NOMO-1 treated with dmso at 0.1 percent for 144 hours (cell line): ENCODE measurements around the gene IQCH.
"Not testable (repeated sequence)": the region's sequence is repeated elsewhere in the genome, so short reads cannot be mapped to it uniquely, and the experiment has no call there.

Experiments
- DNase-seq: peaks from one replicate; lab custom pipeline; 2025; ENCODE audit not compliant: unreplicated experiment; lab: John Stamatoyannopoulos, UW

IQCH gene

DNA sequence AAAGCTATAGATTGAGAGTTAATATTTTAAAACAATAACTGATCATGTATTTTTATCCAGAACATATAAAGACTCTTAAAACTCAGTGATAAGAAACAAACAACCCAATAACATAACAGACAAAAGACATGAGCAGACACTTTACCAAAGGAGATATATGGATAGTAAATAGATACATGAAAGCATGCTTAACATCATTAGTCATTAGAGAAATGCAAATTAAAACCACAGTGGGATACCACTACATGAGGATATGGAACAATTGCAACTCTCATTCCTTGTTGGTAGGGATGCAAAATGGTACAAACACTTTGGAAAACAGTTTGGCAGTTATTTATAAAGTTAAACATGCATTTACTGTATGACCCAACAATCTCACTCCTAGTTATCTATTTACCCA is 95.0 kb downstream of the IQCH start:
- DNase-seq: no peak

DNA sequence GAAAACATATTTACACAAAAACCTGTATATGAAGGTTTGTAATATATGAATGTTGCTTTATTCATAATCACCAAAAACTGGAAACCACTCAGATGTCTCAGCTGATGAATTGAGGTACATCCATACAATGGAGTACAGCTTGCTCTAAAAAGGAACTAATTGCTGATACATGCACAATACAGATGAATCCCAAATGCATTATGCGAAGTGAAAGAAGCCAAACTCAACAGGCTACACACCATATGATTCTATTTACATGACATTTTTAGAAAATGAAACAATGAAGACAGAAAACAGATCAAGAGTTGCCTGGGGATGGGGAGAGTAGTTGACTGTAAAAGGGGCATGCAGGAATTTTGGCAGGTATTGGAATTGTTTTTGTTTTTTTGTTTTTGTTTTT is 95.5 kb downstream of the IQCH start:
- DNase-seq: no peak

DNA sequence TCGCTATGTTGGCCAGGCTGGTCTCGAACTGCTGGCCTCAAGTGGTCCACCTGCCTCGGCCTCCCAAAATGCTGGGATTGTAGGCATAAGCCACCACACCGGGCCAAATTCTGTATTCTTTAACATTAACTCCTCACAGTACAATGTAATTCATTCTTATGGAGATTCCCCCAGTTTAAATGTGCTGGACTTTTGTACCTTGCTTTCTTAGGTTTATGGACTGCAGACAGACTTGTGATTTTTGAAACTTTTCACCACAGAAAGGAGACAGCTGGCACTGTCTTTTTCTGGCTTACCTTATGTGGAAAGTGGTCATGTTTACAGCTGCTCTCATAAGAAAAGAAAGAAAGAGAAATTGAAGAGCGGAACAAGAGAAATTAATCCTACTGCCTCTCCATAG is 103.8 kb downstream of the IQCH start:
- DNase-seq: no peak

DNA sequence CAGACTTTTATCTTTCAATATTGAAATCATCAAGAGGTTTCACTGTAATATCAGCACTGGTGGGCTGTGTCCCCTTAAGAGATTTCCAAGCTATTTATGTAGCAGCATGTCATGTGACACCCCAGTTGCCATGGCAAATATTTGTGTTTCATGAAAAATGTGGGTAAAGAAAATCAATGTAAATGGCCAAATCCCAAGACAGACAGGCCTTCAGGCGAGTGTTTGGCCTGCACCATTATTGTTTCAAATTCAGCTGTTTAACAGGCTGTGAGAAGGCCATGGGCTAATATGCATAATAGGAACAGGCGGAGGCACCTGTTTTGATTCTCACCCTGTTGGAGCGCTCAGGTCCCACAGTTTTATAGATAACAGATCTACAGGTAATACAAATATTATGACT is 104.2 kb downstream of the IQCH start:
- no peak for DNase-seq

DNA sequence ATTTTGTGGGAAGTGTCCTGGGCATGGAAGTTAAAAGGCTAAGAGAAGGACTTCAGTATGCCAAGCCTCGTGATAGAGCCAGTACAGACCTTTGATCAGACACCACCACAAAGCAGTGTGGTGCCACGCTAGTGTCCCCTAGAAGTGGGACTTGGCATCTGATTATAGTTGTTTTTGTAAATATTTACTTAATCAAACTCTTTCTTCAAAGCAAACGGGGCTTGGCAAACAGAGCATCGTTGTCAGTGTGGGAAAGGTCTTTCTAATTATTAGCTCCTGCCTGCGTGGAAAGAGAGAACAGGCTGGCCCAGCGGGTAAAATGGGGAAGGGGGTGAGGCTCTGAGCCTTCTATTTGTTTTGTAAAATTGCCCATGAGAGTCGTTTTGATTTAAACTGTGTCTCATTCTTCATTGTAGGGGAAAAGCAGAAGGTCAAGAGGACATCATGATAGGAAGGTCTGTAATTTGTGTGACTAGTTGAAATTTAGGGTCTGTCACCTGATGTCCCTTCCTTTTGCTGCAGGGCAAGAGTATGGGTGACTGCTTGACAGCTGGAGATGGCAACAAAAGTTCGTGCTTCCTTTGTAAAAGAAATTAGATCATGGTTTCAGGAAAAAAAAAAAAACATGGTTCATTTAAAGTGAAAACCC is 105.0 kb downstream of the IQCH start:
- DNase-seq: no peak

DNA sequence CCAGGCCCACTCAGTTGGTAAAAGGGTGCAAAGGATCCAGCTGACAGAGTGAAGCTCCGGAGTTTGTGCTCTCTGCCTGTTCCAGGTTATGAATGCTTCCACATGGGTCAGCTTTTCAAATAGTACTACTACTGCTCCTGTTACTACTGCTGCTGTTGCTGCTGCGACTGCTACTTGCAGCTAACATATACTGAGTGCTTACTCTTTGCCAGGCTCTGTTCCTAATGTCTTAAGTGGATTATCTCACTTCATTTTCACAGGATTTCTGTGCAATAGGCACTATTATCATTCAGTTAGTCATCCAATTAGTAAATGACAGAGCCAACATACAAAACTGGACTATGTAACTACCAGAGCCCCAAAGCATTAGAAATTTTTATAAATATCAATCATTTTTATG is 106.5 kb downstream of the IQCH start:
- DNase-seq: no peak

DNA sequence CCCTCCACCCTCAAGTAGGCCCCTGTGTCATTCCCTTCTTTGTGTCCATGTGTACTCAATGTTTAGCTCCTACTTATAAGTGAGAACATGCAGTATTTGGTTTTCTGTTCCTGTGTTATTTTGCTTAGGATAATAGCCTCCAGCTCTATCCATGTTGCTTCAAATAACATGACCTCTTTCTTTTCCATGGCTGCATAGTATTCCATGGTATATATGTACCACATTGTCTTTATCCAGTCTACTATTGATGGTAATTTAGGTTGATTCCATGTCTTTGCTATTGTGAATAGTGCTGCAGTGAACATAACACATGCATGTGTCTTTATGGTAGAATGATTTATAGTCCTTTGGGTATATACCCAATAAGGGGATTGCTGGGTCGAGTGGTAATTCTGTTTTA is 109.1 kb downstream of the IQCH start:
- not testable (repeated sequence) for DNase-seq

DNA sequence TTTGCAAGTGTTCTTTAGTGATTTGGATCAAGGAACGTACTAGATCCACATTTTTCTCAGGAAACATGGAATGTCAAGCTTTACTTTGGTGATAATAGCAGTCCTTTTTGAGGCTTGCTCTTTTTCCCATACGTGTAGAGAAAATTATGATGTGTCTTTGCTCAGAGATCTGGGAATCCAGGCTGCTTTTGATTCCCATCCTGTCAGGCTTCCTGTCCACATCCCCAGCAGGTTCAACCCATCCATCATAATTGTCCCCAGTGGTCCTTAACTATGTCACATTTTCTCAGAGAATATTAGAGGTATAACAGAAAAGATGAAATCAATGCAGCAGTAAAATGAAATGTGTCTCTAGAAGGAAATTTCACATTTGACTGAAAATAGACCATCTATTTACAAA is 111.4 kb downstream of the IQCH start:
- DNase-seq: no peak

DNA sequence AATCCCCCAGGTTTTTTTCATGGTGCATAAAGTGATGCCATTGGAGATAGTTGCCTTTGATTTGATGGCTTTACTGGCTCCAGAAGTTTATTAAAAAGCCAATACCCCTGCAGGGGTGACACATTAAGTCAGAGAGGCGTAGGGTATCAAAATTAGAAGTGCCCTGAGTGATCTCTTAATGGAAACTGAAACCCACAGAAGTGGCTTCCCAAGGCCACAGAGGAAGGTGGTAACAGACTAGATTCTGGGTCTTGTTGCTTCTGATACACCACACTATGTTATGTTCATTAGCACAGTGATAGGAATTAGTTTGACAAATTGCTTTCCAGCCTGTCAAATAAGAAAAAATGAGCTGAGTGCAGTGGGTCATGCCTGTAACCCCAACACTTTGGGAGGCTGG is 112.3 kb downstream of the IQCH start:
- DNase-seq: no peak

DNA sequence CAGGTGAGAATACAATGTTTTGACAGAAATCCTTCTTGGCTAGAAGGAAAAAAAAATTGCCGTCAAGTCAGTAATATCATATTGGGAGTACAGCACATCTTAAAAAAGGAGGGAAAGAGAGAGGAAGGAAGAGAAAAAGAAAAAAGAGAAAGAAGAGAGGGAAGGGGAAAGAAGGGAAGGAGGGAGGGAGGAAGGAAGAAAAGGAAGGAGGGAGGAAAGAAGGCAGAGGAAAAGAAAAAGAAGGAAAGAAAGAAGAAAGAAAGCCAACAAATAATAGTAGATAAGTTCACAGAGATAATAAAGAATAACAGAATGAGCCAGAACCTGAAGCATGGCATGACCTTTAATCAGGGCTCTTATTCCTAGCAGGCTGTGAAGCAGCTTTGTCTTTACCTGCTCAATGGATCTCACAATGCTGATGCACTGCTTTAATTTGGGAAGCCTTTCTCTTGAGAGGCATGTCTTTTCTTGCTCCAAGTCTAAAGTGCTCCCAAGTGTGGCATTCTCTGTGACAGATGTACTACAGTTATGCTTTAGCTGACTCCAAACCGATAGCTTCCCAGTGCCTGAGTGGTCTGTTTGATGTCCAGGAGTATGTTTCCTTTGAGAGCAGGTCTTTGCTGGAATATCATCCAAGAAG is 114.9 kb downstream of the IQCH start:
- DNase-seq: no peak

DNA sequence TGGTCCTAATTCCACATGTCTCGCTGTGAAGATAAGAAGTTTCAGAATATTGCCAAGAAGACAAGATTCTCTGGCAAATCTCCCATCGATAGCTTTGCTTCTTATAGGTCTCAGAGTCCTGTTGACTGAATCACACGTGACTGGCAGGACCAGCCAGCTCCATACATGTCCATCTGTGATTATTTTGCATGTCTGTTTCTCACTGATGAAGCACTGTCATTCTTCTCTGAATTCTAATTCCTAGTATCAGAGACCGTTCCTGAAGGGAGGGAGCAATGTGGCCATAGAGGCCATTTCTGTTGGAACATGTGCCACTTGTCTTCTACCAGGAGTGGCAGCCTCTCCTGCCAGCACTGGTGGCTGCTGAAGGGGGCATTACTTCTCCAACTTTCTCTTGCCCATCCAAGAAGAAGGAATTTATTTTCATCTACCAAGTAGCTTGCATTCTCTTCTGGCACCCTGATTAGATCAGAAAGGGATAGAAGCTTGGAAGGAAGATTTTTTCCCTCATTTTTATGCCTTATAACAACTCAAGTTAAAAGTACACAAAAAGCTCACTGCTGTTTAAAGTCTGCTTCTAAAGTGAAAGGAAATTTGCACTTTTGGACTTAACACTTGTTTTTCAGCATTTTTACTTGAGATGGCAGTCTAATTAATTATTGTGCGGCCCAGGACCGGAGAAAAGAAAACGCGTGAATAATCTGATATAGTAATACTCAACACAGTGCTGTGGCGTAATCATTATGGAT is 115.8 kb downstream of the IQCH start:
- no peak for DNase-seq

DNA sequence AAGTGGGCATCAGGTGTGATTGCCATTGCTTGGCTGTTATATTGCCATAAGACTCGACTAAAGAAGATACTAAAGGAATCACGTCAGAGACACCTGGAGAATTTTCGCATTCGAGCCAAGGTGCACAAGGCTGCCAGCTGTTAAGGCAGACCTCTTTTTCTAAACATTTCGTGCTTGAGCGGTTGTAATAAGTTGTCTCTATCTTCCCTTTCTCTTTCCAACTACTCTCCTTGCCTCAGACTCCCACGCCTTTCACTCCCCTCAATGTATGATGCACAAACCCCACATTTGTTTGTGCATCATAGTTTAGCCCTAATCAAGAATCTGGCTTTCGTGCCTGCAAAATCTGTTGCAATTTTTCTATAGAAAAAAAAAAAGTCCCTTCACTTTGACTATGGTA is 118.0 kb downstream of the IQCH start:
- no peak for DNase-seq

DNA sequence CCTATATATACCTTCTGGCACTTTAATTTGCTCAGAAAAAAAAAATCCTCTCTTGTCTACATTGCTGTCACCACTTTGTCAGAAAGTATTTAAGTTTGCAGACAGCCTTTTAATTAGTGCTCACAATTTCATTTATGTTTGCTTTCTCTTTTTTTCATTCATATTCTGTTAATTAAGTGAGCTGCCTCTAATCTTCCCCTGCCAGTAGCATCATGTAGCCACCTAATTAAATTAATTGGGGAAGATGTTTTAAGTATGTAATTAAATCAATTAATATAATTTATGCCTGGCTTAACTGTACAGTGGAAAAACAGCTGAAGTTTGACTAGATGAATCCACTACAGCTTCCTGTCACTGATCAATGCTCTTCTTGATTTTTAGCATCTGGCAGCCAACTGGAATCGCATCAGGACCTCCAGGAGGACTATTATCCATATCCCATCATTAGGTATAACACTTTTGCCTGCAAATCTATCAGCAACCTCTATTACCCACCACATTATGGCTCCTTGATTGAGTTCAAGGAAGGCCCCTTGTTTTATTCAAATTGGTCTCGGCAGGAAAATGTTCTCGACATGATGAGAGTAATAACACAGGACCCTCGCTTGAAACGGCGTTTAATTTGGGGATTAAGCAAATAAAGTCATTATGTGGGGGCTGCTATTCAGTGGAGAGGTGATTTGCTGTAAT is 118.5 kb downstream of the IQCH start:
- no peak for DNase-seq

DNA sequence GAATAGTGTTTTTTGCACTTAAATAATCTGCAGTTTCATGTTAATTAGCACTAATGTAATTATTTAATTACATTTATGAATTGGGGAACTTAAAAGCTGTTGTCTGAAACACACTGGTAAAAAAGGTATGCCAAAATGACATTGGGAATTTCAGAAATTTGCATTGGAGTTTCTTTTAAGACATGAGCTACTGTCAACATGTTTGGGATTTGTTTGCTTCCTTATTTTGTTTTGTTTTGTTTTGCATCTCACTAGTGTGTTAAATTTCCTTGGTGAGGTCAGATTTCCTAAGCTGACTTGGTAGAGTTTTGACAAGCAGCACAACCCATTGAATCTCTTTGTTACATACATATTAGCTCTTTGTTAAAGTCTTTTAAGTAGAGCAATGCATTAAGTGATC is 119.4 kb downstream of the IQCH start:
- DNase-seq: no peak

DNA sequence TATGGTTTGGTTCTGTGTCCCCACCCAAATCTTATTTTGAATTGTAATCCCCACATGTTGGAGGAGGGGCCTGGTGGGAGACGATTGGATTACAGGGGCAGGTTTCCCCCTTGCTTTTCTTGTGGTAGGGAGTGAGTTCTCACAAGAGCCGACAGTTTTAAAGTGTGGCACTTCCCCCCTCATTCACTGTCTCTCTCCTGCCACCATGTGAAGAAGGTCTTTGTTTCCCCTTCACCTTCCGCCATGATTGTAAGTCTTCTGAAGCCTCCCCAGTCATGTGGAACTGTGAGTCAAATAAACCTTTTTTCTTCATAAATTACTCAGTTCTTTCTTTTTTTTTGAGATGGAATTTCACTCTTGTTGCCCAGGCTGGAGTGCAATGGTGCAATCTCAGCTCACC is 124.9 kb downstream of the IQCH start:
- DNase-seq: no peak

DNA sequence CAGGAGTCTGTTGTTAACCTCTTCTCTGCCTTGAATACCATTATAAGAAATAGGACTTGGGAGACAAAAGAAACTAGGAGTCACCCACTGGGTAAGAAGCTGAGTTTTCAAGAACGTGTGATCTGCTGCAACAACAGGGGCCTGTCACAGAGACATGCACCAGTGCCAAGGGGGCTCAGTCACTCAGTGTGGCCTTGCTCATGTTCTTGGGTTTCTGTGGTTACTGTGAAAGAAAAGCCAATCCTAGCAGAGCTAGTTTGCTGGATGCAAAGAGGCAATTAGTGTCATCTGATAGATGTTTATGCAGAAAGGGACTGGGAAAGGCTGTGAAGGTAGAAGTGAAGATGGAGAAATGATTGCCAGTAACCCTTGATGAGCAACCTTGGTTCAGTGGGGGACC is 126.3 kb downstream of the IQCH start:
- DNase-seq: no peak

DNA sequence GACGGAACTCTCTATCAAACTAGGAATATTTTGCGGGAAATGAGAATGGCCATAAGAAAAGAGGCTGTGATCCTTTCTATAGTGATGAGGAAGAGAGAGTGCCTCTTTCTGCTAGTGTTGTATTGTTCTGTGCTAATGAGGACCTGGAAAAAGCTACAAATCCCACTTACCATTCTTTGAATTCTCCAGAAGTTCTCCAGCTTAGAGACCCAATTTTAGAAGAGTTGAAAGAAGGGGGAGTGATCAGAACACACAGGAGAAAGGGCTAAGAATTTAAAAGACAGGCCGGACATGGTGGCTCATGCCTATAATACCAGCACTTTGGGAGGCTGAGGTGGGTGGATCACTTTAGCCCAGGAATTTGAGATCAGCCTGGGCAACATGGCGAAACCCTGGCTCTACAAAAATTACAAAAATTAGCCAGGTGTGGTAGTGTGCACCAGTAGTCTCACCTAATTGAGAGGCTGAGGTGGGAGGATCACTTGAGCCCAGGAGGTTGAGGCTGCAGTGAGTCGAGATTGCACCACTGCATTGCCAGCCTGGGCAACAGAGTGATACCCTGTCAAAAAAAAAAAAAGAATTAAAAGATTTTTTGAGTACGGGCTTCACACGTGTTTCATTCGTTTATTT is 126.9 kb downstream of the IQCH start:
- no peak for DNase-seq

DNA sequence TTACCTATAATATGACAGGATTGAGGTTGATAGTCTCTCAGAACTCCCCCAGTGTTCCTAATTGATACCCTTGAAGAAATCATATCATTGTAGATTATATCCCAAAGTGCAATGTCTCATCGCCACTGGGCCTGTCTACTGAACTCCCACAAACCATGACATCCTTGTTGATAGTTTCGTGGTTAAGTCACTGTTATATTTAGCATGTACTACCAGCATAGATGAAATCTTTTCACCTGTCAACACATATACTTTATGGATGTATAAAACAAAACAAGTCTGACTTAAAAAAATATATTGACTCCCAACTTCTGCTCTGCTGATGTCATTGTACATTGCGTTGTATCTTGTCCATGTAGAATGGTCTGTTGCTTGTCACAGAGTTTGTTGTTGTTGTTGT is 128.1 kb downstream of the IQCH start:
- no peak for DNase-seq

DNA sequence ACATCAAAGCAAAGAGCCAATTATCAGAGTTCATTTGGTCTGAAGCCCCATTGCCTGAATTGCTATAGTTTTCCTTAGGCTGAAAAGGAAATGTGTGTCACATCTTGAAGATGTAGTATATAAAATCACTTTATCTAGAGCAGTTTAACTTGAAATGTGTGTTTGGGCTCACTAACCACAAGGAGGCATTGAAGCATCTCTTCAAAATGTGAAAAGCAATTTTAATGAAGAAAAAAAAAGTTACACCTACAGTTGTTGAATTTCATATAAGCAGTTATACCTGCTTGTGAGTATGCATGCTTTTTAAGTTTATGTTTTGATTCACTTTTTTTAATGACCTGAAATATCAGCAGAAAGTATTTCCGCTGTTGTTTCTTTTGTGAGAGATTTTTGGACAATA is 129.3 kb downstream of the IQCH start:
- no peak for DNase-seq

DNA sequence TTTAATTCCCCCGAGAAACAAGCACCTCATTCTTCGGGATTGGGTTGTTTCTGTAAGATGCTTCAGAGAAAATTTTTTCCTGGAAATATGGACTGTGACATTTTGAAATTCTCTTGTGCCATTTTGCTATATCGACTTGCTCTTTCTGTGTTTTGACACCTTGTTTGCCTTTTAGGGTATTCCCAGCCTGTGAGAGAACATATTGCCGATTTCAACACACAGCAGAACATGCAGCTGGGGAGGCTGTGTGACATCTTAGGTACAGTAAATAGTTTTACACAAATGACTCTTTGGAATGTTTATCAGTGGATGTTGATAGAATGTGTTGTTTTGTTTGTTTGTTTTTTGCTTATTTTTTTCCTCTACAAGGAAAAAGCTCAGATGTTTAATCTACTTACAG is 130.2 kb downstream of the IQCH start:
- DNase-seq: no peak

DNA sequence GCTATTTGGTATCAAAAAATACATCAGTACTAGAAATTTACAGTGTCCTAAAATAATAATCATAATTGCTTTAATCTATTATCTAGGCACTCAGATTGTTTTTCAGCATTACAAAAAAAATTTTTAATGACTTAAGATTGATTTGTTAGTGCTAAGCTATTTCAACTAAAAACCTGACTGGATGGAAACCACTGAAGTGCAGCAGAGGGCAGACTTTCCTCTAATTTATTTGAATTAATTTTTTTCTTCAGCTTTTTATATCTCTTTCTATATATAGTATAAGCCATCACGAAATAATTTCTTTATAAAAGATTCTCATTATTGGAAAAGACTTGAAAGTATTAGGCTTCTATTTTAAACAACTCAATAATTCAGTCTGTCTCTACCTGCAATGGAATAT is 131.4 kb downstream of the IQCH start:
- DNase-seq: no peak

DNA sequence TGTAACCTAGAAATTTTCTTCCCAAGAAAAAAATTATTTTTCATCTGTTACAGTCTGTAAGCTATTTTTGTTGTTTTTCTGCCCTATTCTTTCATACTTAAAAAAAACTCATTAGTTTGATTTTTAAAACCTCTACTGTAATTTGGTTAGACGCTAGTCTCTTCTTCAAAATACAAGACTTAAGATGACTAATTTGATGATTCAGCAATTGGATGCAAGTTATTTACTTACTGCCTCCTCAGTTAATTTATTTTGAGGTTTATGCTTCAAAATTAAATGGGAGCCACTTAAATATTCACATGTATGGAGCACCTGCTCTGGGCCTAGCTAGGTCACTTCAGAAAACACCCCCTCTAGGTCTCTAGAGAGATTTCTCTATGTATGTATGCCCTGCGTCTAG is 132.4 kb downstream of the IQCH start:
- no peak for DNase-seq
